HT1080 (cell line): ENCODE data around the gene CD180. TPM values are rescaled to one million over a fixed set of nuclear protein-coding genes. Genes with fewer than 3 reads are reported as not detected.

Source experiments
- DNase-seq: peaks from one replicate; pipeline ENCODE4 v3.0.0-alpha.2; 2015; ENCODE audit warnings: low read depth
- total RNA-seq: library from RNA; depleted of rRNA; stranded (reverse); fragments of >200 nt; shearing (Covaris generic); gene quantifications from 2 replicates; pipeline ENCODE4 v1.2.3, GENCODE V29; 2014

Gene CD180
- total RNA-seq, 1 experiment from 2014 or later: 0.43 TPM

DNA sequence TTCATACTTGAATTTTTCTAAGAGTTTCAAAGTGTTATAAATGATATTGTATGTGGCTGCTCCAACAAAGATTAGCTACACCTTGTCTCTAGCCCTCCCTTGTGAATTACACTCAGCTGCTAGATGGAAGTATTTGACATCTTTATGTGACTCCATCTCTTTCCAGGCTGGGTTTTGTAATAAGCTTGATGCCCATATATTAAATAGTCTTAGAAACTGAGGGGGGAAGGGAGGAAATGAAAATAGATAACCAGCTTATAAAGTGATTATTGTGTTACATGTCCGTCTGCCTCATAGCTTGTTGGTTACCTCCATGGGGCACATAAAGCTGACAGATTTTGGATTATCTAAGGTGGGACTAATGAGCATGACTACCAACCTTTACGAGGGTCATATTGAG, 63.4 kb downstream of the CD180 start:
- no peak for DNase-seq

DNA sequence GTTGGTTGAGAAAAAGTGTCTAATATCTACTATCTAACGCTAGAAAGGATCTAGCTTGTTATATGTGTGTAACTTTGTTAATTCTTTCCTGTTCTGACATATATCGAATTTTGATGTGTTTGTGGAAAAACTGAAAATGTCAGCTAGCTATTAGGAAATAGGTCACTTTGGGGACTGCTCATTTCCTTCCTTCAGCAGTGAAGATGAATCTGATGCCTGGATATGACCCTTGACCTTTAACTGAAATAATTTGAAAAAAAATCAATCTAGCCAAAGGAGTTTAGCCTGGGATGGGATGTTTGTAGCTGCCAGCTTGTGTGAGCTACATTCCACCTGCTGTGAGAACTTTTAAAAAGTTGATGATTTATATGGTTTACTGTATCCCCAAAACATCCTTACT, 66.8 kb downstream of the CD180 start:
- DNase-seq: no peak
